A549 (cell line): ENCODE measurements around the gene UBIAD1.

ENCODE experiments used
- CBX2 ChIP-seq: fragments of 200-600 bp; sonication (generic); IDR thresholded peaks from 2 replicates; pipeline ENCODE4 v1.6.1; 2016; ENCODE audit warnings: low read depth, mild to moderate bottlenecking, borderline replicate concordance
- CBX8 ChIP-seq: fragments of 200-600 bp; sonication (generic); IDR thresholded peaks from 2 replicates; pipeline ENCODE4 v1.6.1; 2016
- CHD2 ChIP-seq: fragments of 150-350 bp; IDR thresholded peaks from 2 replicates; pipeline ENCODE4 v1.6.1; 2014; ENCODE audit warnings: low read length; ENCODE audit not compliant: partially characterized antibody
- CTCF ChIP-seq: fragments of >200 bp; sonication (Bioruptor Twin); formaldehyde crosslinking; IDR thresholded peaks from 3 replicates; pipeline ENCODE4 v1.5.1; 2016
- EP300 ChIP-seq, 2 experiments: fragments of >200 bp; sonication (Bioruptor Twin); formaldehyde crosslinking; IDR thresholded peaks; 2 replicates in 1 of 2; 3 replicates in 1 of 2; pipeline ENCODE4 v1.6.1; 2016 to 2017
- HMGXB4 ChIP-seq: fragments of 250-450 bp; sonication (Bioruptor Pico); IDR thresholded peaks from 2 replicates; pipeline ENCODE4 v1.5.0; 2021; ENCODE audit warnings: mild to moderate bottlenecking, moderate library complexity, borderline replicate concordance
- HOXA7 ChIP-seq: fragments of 250-450 bp; sonication (Bioruptor Pico); IDR thresholded peaks from 2 replicates; pipeline ENCODE4 v1.5.0; 2020; ENCODE audit warnings: mild to moderate bottlenecking, moderate library complexity
- KDM1A ChIP-seq: fragments of 200-600 bp; sonication (generic); IDR thresholded peaks from 2 replicates; pipeline ENCODE4 v1.6.1; 2016; ENCODE audit warnings: low read depth, mild to moderate bottlenecking
- NPAS2 ChIP-seq: fragments of 250-450 bp; sonication (Bioruptor Pico); IDR thresholded peaks from 2 replicates; pipeline ENCODE4 v1.8.0; 2022; ENCODE audit warnings: mild to moderate bottlenecking, moderate library complexity, borderline replicate concordance
- POLR2A ChIP-seq: IDR thresholded peaks from 2 replicates; pipeline ENCODE4 v1.6.1; 2012; ENCODE audit warnings: mild to moderate bottlenecking, low read length
- RAD21 ChIP-seq, 2 experiments: fragments of >200 bp in 1 of 2; sonication (Bioruptor Twin) in 1 of 2; formaldehyde crosslinking in 1 of 2; IDR thresholded peaks in 1 of 2; conservative IDR thresholded peaks in 1 of 2; 2 replicates in 1 of 2; 3 replicates in 1 of 2; pipeline ENCODE4 v1.6.1; 2012 to 2018; ENCODE audit warnings: inconsistent platforms in 1 of 2
- RNF2 ChIP-seq: fragments of 200-600 bp; sonication (generic); IDR thresholded peaks from 2 replicates; pipeline ENCODE4 v1.6.1; 2016; ENCODE audit warnings: low read depth, mild to moderate bottlenecking, antibody characterized with exemption, moderate library complexity, borderline replicate concordance
- ZFP36 ChIP-seq: fragments of 450-650 bp; IDR thresholded peaks from 2 replicates; pipeline ENCODE4 v1.6.1; 2014; ENCODE audit warnings: borderline replicate concordance; ENCODE audit not compliant: partially characterized antibody

- TF ChIP-seq ZFP36 (no peak), CTCF (no peak), EP300 (IDR thresholded peaks at IDR 0.05) (no peak), POLR2A (no peak), CBX2 (no peak), NPAS2 (CRISPR knock-in tag) (no peak), HMGXB4 (CRISPR knock-in tag) (no peak), RNF2 (no peak), CHD2 (no peak), RAD21 (conservative IDR thresholded peaks at IDR 0.05 in 1 of 2, IDR thresholded peaks at IDR 0.05 in 1 of 2) (no peak), HOXA7 (CRISPR knock-in tag) (no peak), KDM1A (no peak), CBX8 (no peak)
Measured at GRCh38 chr1:11299225-11299574, 26.2 kb downstream of the UBIAD1 start.
